Measurements from ENCODE around the gene CSHL1. TPM values are rescaled to one million over a fixed set of nuclear protein-coding genes. Genes with fewer than 3 reads are reported as not detected.

CSHL1 gene
- polyA plus RNA-seq, 1 donor from 2014 or later = not detected

- Histone ChIP-seq H3F3A (ENCODE audit: insufficient read depth, low read length, poor library complexity, severe bottlenecking) (no peaks in the 10 kb centered on the region), H3K27ac (ENCODE audit: low read length) (no peak overlapping the region), H4K20me1 (ENCODE audit: insufficient read depth) (no peaks in the 10 kb centered on the region), H3K36me3 (ENCODE audit: insufficient read depth, low read length) (no peaks in the 10 kb centered on the region), H3K9me2 (ENCODE audit: insufficient read depth, low read length) (no peaks in the 10 kb centered on the region), H3K4me3 (ENCODE audit: low read length) (no peak overlapping the region), H3K9me3 (ENCODE audit: low read length) (no peaks in the 10 kb centered on the region), H2AFZ (ENCODE audit: low read depth, low read length) (no peak overlapping the region), H3K27me3 (ENCODE audit: insufficient read depth, low read depth, low read length) (no peaks in the 10 kb centered on the region), H3K9ac (ENCODE audit: low read length) (no peak overlapping the region), H3K4me2 (ENCODE audit: low read length) (no peak overlapping the region), H3K79me2 (replicated peaks; ENCODE audit: insufficient read depth, low read length) (no peaks in the 10 kb centered on the region)
- no peak for TF ChIP-seq EP300 (conservative IDR thresholded peaks at IDR 0.05; ENCODE audit: poor library complexity, severe bottlenecking)
- TF ChIP-seq POLR2AphosphoS5 (IDR thresholded peaks at IDR 0.05) = no peak
- no peak for TF ChIP-seq SMC3 (conservative IDR thresholded peaks at IDR 0.05; ENCODE audit: poor library complexity)
- TF ChIP-seq MXI1 (conservative IDR thresholded peaks at IDR 0.05; ENCODE audit: poor library complexity, severe bottlenecking) = no peak
- TF ChIP-seq CTCF (IDR thresholded peaks at IDR 0.05; ENCODE audit: poor library complexity, severe bottlenecking) = no peak
- TF ChIP-seq RAD21 (conservative IDR thresholded peaks at IDR 0.05) = no peak
- TF ChIP-seq TAF1 (IDR thresholded peaks at IDR 0.05; ENCODE audit: low read depth) = no peak
- no peak for TF ChIP-seq EZH2 (IDR thresholded peaks at IDR 0.05; ENCODE audit: borderline replicate concordance, insufficient read depth, low read length, poor library complexity, severe bottlenecking)
- TF ChIP-seq REST (IDR thresholded peaks at IDR 0.05; ENCODE audit: borderline replicate concordance) = no peak
Observed at GRCh38 chr17:63955791-63956190, 44.7 kb upstream of the CSHL1 start.

- no peaks in the 10 kb centered on the region for H3K27me3 ChIP-seq (ENCODE audit: insufficient read depth, low read depth, low read length)
- no peak overlapping the region for H3K4me2 ChIP-seq (ENCODE audit: low read length)
- no peaks in the 10 kb centered on the region for H3K36me3 ChIP-seq (ENCODE audit: insufficient read depth, low read length)
- H3K9me3 ChIP-seq (ENCODE audit: low read length) = no peaks in the 10 kb centered on the region
- no peaks in the 10 kb centered on the region for H4K20me1 ChIP-seq (ENCODE audit: insufficient read depth)
- no peaks in the 10 kb centered on the region for H3F3A ChIP-seq (ENCODE audit: insufficient read depth, low read length, poor library complexity, severe bottlenecking)
- H3K9ac ChIP-seq (ENCODE audit: low read length) = no peak overlapping the region
- H3K79me2 ChIP-seq (replicated peaks; ENCODE audit: insufficient read depth, low read length) = no peaks in the 10 kb centered on the region
- H3K27ac ChIP-seq (ENCODE audit: low read length) = no peak overlapping the region
- no peaks in the 10 kb centered on the region for H3K9me2 ChIP-seq (ENCODE audit: insufficient read depth, low read length)
- no peak overlapping the region for H3K4me3 ChIP-seq (ENCODE audit: low read length)
- H2AFZ ChIP-seq (ENCODE audit: low read depth, low read length) = no peak overlapping the region
- TF ChIP-seq TAF1 (IDR thresholded peaks at IDR 0.05; ENCODE audit: low read depth) = no peak
- TF ChIP-seq REST (IDR thresholded peaks at IDR 0.05; ENCODE audit: borderline replicate concordance) = no peak
- no peak for TF ChIP-seq POLR2AphosphoS5 (IDR thresholded peaks at IDR 0.05)
- TF ChIP-seq MXI1 (conservative IDR thresholded peaks at IDR 0.05; ENCODE audit: poor library complexity, severe bottlenecking) = no peak
- TF ChIP-seq SMC3 (conservative IDR thresholded peaks at IDR 0.05; ENCODE audit: poor library complexity) = no peak
- no peak for TF ChIP-seq EZH2 (IDR thresholded peaks at IDR 0.05; ENCODE audit: borderline replicate concordance, insufficient read depth, low read length, poor library complexity, severe bottlenecking)
- no peak for TF ChIP-seq EP300 (conservative IDR thresholded peaks at IDR 0.05; ENCODE audit: poor library complexity, severe bottlenecking)
- TF ChIP-seq RAD21 (conservative IDR thresholded peaks at IDR 0.05) = no peak
- TF ChIP-seq CTCF (IDR thresholded peaks at IDR 0.05; ENCODE audit: poor library complexity, severe bottlenecking) = no peak
Observed at GRCh38 chr17:63955232-63955631, 44.2 kb upstream of the CSHL1 start.
